ENCODE measurements around the gene ZNF516.

ZNF516 gene

DNA sequence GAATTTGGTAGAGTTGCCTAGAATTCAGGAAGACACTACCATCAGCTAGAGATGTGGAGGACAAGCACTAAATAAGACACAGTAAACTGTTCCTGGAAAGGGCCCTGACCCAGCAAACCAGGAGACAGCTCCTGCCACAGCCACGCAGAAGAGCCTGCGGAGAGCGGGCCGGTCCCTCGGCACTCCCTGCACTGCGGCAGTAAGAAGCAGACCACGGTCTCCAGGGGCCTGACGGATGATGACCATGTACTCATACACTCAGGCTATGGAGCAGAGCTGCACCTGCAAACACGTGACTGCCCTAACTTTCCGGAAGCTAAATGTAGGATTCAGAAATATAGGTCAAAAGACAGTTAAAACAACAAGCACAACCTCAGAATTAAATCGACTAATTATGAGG is 72.9 kb downstream of the ZNF516 start:
- Histone ChIP-seq H3K4me3 (ENCODE audit: low read depth in 1 of 2, low read length in 2 of 2) (no peak overlapping the region), H3K36me3 (ENCODE audit: control insufficient read depth in 1 of 2, insufficient read depth in 2 of 2, low read length in 2 of 2) (no peaks in the 10 kb centered on the region), H3K4me1 (ENCODE audit: control insufficient read depth in 1 of 2, insufficient read depth in 2 of 2, low read length in 2 of 2) (no peaks in the 10 kb centered on the region), H3K27ac (ENCODE audit: low read depth, low read length) (no peak overlapping the region), H3K27me3 (ENCODE audit: control insufficient read depth in 1 of 2, insufficient read depth in 2 of 2, low read length in 2 of 2) (no peaks in the 10 kb centered on the region), H3K9ac (ENCODE audit: low read depth in 1 of 2, low read length in 2 of 2) (no peak overlapping the region), H3K9me3 (ENCODE audit: control insufficient read depth in 1 of 2, low read length in 2 of 2) (no peaks in the 10 kb centered on the region)

GRCh38 chr18:76421685-76422078 is 73.4 kb downstream of the ZNF516 start:
- H3K27me3 ChIP-seq (ENCODE audit: control insufficient read depth in 1 of 2, insufficient read depth in 2 of 2, low read length in 2 of 2), result no peaks in the 10 kb centered on the region
- H3K27ac ChIP-seq (ENCODE audit: low read depth, low read length), result no peak overlapping the region
- H3K9me3 ChIP-seq (ENCODE audit: control insufficient read depth in 1 of 2, low read length in 2 of 2), result no peaks in the 10 kb centered on the region
- H3K4me1 ChIP-seq (ENCODE audit: control insufficient read depth in 1 of 2, insufficient read depth in 2 of 2, low read length in 2 of 2), result no peaks in the 10 kb centered on the region
- no peaks in the 10 kb centered on the region for H3K36me3 ChIP-seq (ENCODE audit: control insufficient read depth in 1 of 2, insufficient read depth in 2 of 2, low read length in 2 of 2)
- no peak overlapping the region for H3K4me3 ChIP-seq (ENCODE audit: low read depth in 1 of 2, low read length in 2 of 2)
- no peak overlapping the region for H3K9ac ChIP-seq (ENCODE audit: low read depth in 1 of 2, low read length in 2 of 2)

DNA sequence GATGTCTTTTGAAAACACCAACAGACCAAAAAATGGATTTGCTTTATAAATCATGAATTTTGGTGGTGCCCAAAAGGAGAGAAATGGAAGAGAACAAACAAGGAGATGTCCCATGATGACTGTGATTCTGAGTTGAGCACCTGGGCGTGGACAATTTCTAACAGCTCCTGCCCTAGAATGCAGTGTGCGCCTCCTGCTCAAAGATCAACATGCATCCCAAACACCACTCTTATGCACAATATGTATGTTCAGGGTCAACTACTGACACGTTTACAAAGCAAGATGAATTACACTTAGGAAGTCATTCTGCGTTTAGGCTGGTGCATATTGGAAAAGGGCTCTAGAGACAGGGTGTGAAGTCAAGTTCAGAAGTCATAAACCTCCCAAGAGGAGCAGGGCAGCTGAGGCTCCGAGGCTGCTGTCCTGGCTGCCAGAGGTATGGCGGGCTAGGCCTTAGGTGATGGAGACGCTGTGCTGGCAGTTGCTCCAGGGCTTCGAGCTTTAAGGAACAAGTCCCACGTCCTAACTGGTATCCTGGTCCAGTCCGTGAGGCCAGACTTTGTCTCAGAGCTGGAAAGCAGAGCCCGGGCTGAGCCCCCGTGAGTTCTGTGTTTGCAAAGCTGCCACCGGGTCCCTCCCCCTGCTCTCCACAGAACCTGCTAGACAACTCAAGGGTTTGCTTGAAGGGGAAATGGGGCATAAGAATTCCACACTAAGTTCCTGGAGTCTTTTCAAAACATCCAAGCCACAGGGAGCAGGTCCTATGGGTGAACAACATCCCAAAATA is 74.0 kb downstream of the ZNF516 start:
- Histone ChIP-seq H3K36me3 (ENCODE audit: control insufficient read depth in 1 of 2, insufficient read depth in 2 of 2, low read length in 2 of 2) (no peaks in the 10 kb centered on the region), H3K4me3 (ENCODE audit: low read depth in 1 of 2, low read length in 2 of 2) (no peak overlapping the region), H3K9ac (ENCODE audit: low read depth in 1 of 2, low read length in 2 of 2) (no peak overlapping the region), H3K27ac (ENCODE audit: low read depth, low read length) (no peak overlapping the region), H3K27me3 (ENCODE audit: control insufficient read depth in 1 of 2, insufficient read depth in 2 of 2, low read length in 2 of 2) (no peaks in the 10 kb centered on the region), H3K4me1 (ENCODE audit: control insufficient read depth in 1 of 2, insufficient read depth in 2 of 2, low read length in 2 of 2) (no peaks in the 10 kb centered on the region), H3K9me3 (ENCODE audit: control insufficient read depth in 1 of 2, low read length in 2 of 2) (no peaks in the 10 kb centered on the region)

DNA sequence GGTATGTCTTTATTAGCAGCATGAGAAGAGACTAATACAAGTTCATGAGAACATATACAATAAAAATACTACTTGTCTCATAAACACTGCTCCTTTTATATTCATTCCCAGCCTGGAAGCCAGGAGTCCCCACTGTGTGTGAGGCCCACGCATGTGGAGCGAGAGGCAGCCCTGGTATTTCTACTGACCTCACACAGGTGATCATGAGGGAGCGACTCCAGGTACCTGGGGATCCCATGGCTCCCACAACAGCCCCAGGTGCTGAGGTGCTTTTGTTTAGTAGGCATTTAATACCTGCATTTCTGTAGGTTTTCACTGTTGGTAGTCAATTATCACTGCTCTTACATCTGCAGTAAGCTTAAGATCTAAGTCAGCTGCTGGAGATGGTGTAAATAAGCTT is 75.2 kb downstream of the ZNF516 start:
- H3K4me3 ChIP-seq (ENCODE audit: low read depth in 1 of 2, low read length in 2 of 2), result no peak overlapping the region
- H3K4me1 ChIP-seq (ENCODE audit: control insufficient read depth in 1 of 2, insufficient read depth in 2 of 2, low read length in 2 of 2), result no peaks in the 10 kb centered on the region
- no peaks in the 10 kb centered on the region for H3K27me3 ChIP-seq (ENCODE audit: control insufficient read depth in 1 of 2, insufficient read depth in 2 of 2, low read length in 2 of 2)
- no peak overlapping the region for H3K9ac ChIP-seq (ENCODE audit: low read depth in 1 of 2, low read length in 2 of 2)
- H3K36me3 ChIP-seq (ENCODE audit: control insufficient read depth in 1 of 2, insufficient read depth in 2 of 2, low read length in 2 of 2), result no peaks in the 10 kb centered on the region
- no peak overlapping the region for H3K27ac ChIP-seq (ENCODE audit: low read depth, low read length)
- no peaks in the 10 kb centered on the region for H3K9me3 ChIP-seq (ENCODE audit: control insufficient read depth in 1 of 2, low read length in 2 of 2)

DNA sequence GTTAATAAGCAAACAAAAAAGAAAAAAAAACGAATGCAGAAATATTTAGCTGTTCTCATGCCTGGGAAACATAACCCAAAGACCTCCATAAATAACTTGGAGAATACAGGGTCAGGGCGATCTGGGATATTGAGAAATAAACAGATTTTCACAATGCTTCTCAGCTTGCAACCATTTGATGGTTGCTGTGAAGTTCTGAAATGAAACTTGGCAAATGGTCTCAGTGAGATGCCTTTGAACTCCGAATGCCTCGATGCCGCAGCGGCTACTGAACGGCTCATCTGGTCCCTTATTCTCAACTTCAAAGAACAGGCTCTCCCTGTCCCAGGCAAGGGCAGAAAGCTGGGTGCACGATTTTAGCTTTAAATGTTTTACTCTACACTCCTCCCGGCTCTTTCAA is 78.1 kb downstream of the ZNF516 start:
- no peak overlapping the region for H3K4me3 ChIP-seq (ENCODE audit: low read depth in 1 of 2, low read length in 2 of 2)
- H3K36me3 ChIP-seq (ENCODE audit: control insufficient read depth in 1 of 2, insufficient read depth in 2 of 2, low read length in 2 of 2), result no peaks in the 10 kb centered on the region
- no peaks in the 10 kb centered on the region for H3K9me3 ChIP-seq (ENCODE audit: control insufficient read depth in 1 of 2, low read length in 2 of 2)
- no peaks in the 10 kb centered on the region for H3K4me1 ChIP-seq (ENCODE audit: control insufficient read depth in 1 of 2, insufficient read depth in 2 of 2, low read length in 2 of 2)
- no peak overlapping the region for H3K9ac ChIP-seq (ENCODE audit: low read depth in 1 of 2, low read length in 2 of 2)
- no peak overlapping the region for H3K27ac ChIP-seq (ENCODE audit: low read depth, low read length)
- H3K27me3 ChIP-seq (ENCODE audit: control insufficient read depth in 1 of 2, insufficient read depth in 2 of 2, low read length in 2 of 2), result no peaks in the 10 kb centered on the region

- Histone ChIP-seq H3K36me3 (ENCODE audit: control insufficient read depth in 1 of 2, insufficient read depth in 2 of 2, low read length in 2 of 2) (no peaks in the 10 kb centered on the region), H3K4me3 (ENCODE audit: low read depth in 1 of 2, low read length in 2 of 2) (no peak overlapping the region), H3K9me3 (ENCODE audit: control insufficient read depth in 1 of 2, low read length in 2 of 2) (no peaks in the 10 kb centered on the region), H3K4me1 (ENCODE audit: control insufficient read depth in 1 of 2, insufficient read depth in 2 of 2, low read length in 2 of 2) (no peaks in the 10 kb centered on the region), H3K9ac (ENCODE audit: low read depth in 1 of 2, low read length in 2 of 2) (no peak overlapping the region), H3K27me3 (ENCODE audit: control insufficient read depth in 1 of 2, insufficient read depth in 2 of 2, low read length in 2 of 2) (no peaks in the 10 kb centered on the region), H3K27ac (ENCODE audit: low read depth, low read length) (no peak overlapping the region)
Measured at GRCh38 chr18:76414936-76415621, 80.0 kb downstream of the ZNF516 start.

GRCh38 chr18:76412818-76413565 is 82.0 kb downstream of the ZNF516 start:
- H3K9me3 ChIP-seq (ENCODE audit: control insufficient read depth in 1 of 2, low read length in 2 of 2), result no peaks in the 10 kb centered on the region
- no peaks in the 10 kb centered on the region for H3K36me3 ChIP-seq (ENCODE audit: control insufficient read depth in 1 of 2, insufficient read depth in 2 of 2, low read length in 2 of 2)
- H3K4me3 ChIP-seq (ENCODE audit: low read depth in 1 of 2, low read length in 2 of 2), result no peak overlapping the region
- no peak overlapping the region for H3K9ac ChIP-seq (ENCODE audit: low read depth in 1 of 2, low read length in 2 of 2)
- no peaks in the 10 kb centered on the region for H3K27me3 ChIP-seq (ENCODE audit: control insufficient read depth in 1 of 2, insufficient read depth in 2 of 2, low read length in 2 of 2)
- no peak overlapping the region for H3K27ac ChIP-seq (ENCODE audit: low read depth, low read length)
- no peaks in the 10 kb centered on the region for H3K4me1 ChIP-seq (ENCODE audit: control insufficient read depth in 1 of 2, insufficient read depth in 2 of 2, low read length in 2 of 2)

DNA sequence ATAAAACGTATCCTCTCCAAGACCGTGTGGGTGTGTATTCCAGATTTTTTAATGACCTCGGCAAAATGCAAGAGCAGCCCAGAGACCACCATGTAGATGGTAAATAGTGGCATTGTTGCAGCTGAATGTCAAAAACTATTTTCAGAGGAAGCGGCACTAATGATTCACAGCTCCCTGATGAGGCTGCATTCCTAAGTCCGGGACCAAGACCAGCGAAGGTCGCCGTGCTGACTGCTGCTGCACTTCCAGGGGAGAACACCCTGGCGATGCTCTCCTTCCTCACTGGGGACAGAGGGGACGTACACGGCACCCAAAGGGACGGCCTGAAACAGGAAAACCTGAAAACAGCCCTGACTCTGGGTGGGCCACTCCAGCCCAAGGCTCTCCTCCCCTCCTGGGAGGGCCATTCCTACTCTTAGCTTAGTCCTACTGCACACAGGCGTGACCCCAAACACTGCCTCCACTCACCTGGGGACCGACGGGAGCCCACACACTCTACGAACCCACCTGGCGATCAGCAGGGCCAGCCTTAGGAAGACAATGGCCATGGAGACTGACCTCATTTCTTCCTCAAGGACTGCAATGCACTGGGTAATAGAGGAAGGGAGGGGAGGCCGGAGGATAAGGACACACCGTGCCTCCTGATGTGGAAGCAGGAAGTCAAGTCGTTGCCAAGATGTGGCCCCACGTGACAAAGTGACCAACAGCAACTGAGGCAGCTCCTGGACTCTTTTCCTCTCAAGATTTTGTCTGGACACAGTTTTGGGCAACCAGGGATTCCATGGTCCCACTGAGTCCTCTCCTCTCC is 82.8 kb downstream of the ZNF516 start:
- Histone ChIP-seq H3K9ac (ENCODE audit: low read depth in 1 of 2, low read length in 2 of 2) (no peak overlapping the region), H3K4me3 (ENCODE audit: low read depth in 1 of 2, low read length in 2 of 2) (no peak overlapping the region), H3K4me1 (ENCODE audit: control insufficient read depth in 1 of 2, insufficient read depth in 2 of 2, low read length in 2 of 2) (no peaks in the 10 kb centered on the region), H3K36me3 (ENCODE audit: control insufficient read depth in 1 of 2, insufficient read depth in 2 of 2, low read length in 2 of 2) (no peaks in the 10 kb centered on the region), H3K27me3 (ENCODE audit: control insufficient read depth in 1 of 2, insufficient read depth in 2 of 2, low read length in 2 of 2) (no peaks in the 10 kb centered on the region), H3K9me3 (ENCODE audit: control insufficient read depth in 1 of 2, low read length in 2 of 2) (no peaks in the 10 kb centered on the region), H3K27ac (ENCODE audit: low read depth, low read length) (no peak overlapping the region)

GRCh38 chr18:76410660-76411417 is 84.2 kb downstream of the ZNF516 start:
- H3K27me3 ChIP-seq (ENCODE audit: control insufficient read depth in 1 of 2, insufficient read depth in 2 of 2, low read length in 2 of 2), result no peaks in the 10 kb centered on the region
- no peaks in the 10 kb centered on the region for H3K4me1 ChIP-seq (ENCODE audit: control insufficient read depth in 1 of 2, insufficient read depth in 2 of 2, low read length in 2 of 2)
- no peak overlapping the region for H3K27ac ChIP-seq (ENCODE audit: low read depth, low read length)
- no peak overlapping the region for H3K4me3 ChIP-seq (ENCODE audit: low read depth in 1 of 2, low read length in 2 of 2)
- no peak overlapping the region for H3K9ac ChIP-seq (ENCODE audit: low read depth in 1 of 2, low read length in 2 of 2)
- H3K9me3 ChIP-seq (ENCODE audit: control insufficient read depth in 1 of 2, low read length in 2 of 2), result no peaks in the 10 kb centered on the region
- no peaks in the 10 kb centered on the region for H3K36me3 ChIP-seq (ENCODE audit: control insufficient read depth in 1 of 2, insufficient read depth in 2 of 2, low read length in 2 of 2)
